G401.6 (cell line): Measurements from ENCODE around the gene PBX2.
"Not testable (repeated sequence)": the region's sequence is repeated elsewhere in the genome, so short reads cannot be mapped to it uniquely, and the experiment has no call there.

Experiments
- FAIRE-seq: peaks from 2 replicates; lab custom pipeline; 2012; peaks lifted over from hg19 to GRCh38; lab: Jason Lieb, UNC

The PBX2 gene

DNA sequence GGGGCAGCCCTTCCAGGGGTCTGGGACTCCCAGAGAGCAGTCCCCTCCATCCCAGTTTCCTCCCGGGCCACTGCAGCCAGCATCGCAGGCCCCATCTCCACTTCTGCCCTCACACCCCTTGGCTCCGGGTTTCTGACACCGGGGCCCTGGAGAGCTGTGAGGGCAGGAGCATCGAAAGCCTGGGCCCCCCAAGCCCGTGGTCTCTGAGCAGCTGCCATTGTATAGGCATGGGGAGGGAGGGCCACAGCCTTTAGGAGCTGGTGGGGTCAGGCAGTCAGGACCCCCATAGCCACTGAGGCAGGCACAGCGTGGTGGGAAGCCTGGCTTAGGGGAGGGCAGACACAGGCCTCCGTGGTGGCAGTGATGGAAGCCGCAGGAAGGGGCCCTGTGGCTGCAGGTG, 12.2 kb upstream of the PBX2 start:
- FAIRE-seq, result no peak

DNA sequence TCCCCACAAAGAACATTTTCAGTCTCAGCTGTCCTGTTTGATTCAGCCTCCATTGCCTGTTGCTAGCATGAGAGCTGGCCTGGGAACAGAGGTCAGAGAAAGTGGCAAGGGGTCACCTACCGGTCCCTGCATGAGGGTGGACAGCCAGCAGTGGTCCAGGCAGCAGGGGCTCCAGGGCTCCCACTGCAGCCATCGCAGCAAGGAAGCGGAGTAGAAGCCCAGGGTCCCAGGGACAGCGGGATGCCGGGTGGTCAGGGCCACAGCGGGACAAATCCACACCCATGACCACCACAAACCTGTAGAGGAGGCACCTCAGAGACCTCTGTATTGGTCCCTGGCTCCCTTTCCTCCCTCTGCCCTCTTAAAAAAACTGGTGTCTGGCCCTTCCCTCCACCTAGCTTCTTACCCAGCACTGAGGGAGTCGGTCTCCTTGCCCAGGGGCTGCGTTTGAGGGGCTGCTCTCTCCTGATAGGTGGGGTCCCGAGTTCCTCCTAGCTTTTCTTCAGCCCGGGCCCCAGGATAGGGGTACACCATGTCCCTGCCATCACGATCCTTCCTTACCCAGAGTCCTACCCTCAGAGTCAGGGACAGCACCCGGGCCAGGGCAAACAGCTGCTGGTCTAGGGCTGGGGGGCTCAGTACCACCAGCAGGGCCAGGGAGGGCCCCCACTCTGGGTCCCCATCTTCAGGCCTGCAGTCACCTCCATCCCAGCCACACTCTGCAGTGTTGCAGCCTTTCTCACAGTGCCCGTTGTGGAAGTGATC, 10.9 kb upstream of the PBX2 start:
- FAIRE-seq, result no peak

DNA sequence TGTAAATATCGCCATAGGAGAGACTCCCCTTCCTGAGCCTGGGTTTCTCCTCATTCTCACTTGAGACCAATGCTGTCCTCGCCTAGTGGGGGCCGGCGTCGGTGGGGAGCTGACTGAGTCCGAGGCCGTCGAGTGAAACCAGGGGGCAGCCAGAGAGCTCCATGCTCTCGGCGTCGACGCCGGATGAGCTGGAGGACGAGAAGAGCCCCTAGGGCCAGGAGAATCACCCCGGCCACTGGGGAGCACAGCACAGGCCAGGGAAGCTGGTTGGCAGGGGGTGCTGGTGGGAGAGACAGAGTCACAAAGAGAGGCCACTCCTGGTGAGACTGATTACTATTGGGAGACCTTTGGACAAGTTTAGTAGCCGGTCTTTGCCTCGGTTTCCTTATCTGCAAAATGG, 8.9 kb upstream of the PBX2 start:
- FAIRE-seq, result no peak

DNA sequence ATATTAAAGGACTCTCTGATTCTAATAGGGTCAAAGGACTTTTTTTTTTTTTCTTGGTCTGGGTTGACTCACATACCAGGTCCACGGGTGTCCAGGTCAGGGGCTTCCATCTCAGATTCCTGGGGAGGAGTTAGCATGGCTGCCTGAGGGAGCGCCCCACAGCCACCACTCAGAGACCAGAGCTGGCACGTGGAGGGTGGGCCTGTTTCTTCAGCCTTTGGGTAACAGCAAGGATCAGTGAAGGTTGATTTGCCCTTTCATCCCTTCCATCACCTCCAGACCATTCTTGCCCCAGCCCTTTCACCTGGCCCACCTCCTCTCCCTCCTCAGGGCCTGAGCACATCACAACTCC, 8.3 kb upstream of the PBX2 start:
- no peak for FAIRE-seq

DNA sequence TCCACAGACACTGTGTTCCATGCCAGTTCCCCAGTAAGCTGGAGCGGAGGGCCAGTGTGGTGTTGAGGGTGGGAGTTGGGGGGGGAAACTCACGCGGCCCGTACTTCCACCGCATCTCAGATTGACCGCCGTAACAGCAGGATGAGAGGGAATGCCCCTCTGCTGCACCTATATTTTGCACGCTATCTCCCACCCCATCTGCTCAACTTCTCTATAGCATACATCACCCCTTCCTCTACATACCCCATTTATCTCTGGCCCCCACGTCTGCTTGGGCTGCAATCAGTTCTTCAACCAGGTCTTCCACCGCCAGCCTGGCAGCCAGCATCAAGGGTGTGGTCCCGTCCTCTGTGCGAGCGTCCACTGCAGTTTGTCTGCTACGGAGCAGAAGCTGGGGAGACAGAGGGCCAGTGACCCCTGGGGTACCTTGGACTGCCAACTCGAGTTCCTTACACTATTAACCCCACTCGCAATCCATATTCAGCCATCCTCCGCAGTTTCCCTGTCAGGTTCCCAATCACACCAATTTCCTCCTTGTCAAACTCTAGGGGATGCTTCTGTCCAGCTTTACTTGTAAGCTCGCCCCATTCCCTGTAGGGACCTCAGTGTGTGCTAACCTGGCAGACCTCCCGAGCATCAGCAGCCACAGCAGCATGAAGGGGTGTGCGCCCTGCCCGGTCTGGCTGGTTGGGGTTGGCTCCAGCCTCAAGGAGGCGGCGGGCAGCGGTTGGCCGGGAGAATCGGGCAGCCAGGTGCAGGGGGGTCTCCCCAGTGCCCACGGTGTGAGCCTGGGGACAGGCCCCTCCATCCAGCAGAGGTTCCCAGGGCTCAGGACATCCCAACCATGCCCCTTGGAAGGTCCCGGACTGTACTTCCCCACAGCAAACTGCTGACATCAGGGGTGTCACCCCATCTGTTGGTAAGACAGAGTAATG, 6.9 kb upstream of the PBX2 start:
- no peak for FAIRE-seq

DNA sequence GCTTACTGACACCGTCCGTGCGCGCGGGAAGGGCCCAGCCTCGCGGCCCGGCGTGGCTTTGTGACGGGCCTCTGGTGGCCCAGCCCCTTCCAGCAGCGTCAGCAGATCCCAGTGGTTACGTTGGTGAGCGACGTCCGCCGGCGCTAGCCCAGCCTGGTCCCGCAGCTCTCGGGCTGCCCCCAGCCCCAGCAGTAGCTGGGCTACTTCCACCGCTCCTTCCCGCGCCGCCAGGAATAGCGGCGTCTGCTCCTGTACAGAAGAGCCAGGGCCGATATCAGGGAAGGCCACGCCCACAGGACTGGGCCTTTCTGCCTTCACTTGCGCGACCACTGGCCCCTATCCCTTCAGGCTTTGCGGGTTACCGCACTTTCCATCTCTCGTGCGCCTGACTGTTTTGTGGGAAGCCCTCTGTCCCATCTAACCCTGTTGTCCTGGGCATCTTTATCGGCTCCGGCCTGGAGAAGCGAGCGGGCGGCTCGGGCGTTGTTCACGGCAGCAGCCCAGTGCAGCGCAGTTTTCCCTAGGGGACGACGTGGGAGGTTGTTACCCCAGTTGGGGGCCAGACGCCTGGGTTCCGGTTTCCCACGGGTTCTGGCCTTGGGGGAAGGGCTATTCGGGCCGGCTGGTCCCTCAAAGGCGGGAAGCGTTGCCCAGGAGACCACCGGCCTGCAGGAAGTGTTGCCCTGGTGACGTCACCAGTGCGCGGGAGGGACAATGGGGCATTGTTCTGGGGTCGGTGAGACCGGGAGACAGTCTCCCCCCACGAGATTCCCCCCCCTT, 6.1 kb upstream of the PBX2 start:
- FAIRE-seq, result no peak

DNA sequence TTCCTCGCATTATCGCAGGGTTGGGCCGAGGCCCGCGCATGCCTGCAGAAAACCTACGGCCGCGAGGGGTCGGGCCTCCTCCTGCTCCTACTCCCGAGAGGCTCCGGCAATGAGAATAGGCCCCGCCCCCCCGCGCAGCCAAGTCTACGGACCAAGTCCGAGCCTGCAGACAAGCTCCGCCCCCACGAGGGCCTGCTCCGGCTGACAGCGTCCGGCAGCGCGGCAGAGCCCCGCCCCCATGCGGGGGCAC, 5.6 kb upstream of the PBX2 start:
- FAIRE-seq, result peak; percentile 98

DNA sequence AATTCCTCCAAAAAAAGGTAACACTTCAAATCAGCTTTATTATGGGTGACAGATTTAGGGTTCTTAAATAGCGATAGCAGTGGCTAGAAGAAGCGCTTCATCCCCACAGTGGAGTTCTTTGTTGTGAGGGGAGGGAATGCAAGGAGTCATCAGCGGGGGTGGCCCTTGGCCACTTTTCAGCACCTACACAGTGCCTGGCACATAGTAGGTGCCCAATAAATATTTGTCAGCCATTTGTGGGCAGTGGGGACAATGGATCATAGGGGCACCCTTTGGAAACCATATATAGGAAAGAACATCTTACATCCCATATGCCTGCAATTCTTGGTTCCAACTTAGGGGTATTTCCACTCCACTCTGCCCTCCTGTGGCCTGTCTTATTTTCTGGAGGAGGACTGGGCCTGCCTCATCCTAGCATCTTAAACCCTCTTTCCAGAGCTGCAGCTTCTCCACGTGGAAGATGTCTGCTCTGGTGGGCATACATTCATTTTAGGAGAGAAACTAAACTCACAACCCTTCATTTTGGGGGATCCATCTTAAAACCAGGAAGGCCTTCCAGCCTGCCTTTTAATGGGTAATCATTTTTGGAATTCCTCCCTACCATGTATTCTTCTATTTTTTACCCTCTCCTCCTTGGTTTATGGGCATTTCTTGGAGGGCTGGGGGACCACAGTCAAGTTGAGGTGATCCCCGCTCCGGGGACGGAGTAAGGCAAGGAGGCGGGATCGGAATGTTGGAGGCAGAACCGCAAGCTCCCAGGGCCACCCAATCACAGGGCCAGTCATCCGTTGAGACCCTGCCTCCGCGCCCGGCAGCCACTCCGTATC, 5.0 kb upstream of the PBX2 start:
- no peak for FAIRE-seq

DNA sequence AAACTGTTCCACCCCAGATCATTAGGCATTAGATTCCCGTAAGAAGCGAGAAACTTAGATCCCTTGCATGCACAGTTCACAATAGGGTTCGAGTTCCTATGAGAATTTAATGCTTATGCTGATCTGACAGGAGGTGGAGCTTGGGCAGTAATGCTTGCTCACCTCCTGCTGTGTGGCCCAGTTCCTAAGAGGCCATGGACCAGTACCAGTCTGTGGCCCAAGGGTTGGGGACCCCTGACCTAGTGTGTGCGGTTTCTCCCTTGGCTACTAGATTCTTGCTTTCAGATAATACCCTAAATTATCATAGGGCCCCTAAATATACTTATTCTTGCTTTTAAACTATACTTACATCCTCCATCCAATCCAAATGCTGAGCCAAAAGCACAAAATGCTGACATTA, 4.4 kb upstream of the PBX2 start:
- FAIRE-seq, result no peak

DNA sequence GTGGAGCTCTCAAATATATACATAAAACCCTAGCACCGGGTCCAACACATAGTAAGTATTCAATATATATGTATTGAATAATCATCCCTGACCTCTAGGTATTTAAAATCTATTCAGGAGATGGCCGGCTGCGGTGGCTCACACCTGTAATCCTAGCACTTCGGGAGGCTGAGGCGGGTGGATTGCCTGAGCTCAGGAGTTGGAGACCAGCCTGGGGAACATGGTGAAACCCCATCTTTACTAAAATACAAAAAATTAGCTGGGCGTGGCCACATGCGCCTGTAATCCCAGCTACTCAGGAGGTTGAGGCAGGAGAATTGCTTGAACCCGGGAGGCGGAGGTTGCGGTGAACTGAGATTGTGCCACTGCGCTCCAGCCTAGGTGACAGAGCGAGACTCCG, 3.1 kb upstream of the PBX2 start:
- FAIRE-seq, result not testable (repeated sequence)

DNA sequence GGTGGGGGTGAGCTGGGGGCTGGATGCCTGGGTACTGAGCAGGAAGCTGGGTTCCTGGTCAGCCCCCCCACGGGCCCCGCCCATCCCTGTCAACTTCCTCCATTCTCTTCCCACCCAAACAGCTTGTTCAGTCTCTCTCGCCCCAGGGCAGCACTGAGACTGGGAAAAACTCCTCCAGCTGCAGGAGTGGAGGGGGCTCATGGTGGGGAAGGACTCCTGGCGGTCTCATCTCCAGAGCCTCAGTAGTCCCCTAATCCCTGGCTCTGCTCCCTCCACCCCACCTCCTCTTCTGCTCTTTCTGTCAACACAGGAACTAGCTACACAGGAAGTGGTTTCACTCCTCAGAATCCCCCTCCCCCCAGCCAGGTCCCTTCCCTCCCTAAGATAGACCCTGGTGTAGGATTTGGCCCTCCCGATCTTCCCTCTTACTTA, 2.6 kb upstream of the PBX2 start, which contains the start of gene GPSM3:
GPSM3 (minus strand) TSS at position 36 of the 432 bp plus-strand sequence. CDS start 130 bp downstream, outside the sequence.
- no peak for FAIRE-seq

DNA sequence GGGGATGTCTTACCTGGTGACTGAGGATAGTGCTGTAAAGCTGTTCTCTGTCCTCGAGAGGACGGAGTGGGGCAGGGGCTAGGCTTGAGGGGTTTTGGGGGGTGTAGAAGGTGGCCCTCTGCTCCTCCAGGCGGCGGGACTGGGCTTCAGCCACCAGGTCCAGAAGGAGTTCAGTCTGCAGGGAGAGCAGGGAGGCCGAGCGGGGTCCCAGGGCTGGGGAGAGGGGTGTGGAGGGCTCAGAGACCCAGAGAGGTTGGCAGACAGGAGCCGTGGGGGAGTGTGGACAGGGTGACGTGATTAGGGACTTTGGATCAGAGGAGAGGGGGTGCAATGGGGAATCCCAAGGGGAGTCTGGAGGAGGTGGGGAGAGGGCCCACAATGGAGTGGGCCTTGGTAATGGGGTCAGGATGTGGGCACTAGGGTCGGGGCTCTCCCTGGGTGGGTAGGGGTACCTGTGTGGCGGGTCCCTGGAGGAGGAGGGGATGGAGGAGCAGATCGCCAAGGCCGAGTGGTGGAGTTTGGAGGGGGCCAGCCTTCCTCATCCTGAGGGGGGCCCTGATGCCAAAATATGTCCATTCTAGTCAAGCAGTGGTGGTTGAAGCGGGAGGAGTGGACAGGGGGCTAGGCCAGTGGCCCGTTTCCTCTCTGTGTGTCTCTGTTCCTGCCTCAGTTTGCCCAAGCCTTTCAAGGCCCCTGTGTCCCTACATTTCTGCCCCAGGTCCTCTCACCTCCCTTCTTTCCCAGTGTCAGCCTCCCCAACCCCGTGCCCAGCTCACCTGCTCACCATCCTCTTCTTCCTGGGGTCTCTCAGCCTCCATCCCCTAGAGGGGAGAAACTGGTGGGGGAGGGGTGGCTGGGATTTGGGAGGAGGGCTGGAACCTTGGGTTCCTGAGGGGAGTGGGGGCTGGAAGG, 1.9 kb upstream of the PBX2 start:
- FAIRE-seq, result no peak

DNA sequence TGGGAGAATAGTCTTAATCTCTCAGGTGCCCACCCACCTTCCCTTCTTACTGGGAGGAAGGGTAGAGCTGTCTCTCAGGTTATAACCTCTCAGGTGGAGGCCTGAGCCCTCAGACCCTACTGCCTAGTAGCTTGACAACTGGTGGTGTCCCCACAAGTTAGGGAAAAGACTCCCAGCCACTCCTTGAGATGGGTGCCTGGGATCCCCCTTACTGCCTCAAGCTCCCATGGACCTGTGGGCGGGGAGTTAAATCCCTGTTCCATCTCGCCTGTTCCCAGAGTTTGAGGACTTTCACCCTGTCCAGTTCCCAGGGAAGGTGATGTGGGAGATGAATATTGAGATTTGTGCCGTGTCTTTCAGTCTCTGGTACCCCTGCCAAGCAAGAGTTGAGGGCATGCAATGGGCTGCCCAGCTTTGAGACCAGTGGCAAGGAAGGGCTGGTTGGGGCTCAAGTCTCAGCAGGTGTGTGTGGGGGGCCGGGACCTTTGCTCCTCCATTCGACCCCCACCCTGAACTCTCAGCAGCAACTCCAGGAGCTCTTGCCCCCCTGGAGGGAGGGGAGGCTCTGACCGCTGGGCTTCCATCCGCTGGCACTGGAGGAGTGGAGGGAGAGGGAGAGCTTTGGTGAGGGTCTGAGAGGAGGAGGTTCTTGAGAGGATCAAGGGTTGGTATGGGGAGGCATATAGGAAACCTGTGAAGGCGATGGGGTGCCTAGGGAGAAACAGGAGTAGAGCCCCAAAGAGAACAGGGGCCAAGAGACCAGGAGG, 1.1 kb upstream of the PBX2 start:
- FAIRE-seq, result no peak

DNA sequence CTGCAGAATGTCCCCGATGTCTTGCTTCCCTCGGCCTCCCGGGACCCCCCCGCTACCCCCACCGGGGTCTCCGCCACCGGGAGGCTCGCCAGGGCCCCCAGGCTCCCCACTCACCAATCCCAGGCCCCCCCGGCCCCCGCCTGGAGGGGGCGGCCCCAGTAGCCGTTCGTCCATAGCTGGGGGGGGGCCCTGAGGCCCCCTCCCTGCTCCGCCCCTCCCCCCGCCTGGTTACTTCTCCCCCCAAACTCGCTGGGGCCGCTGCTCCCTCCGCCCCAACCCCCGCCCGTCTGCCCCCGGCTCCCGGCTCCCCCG, 304 bp downstream of the PBX2 start:
- FAIRE-seq, result no peak

DNA sequence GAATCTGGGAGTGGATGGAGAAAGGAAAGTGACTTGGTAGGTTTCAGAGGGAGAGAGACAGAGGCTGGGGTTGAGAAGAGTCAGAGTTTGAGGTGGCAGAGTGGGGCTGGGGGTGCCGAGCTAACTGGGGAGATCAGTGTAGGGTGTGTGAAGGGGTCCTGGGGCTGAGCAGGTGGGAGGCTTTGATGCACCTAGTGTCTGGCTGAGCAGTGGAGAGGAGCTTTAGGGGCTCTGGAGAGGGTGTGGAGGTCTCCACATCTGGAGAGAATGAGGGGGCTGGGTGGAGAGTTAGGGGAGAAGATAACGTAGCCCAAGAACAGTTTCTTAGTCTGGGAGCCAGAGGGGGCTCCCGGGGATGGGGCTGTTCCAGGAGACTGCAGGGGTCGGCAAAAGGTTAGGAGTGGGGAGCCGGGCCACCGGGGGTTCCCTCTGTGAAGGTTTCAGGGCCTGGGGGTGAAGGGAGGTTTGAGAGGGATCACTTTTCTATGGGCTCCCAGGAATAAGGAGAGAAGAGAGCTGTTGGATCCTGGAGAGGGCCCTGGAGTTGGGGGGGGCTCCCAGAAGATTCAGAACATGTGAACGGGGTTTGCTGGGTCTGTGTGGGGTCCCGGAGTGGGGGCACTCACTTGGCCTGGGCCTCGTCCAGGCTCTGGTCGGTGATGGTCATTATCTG, 797 bp downstream of the PBX2 start:
- FAIRE-seq, result no peak

DNA sequence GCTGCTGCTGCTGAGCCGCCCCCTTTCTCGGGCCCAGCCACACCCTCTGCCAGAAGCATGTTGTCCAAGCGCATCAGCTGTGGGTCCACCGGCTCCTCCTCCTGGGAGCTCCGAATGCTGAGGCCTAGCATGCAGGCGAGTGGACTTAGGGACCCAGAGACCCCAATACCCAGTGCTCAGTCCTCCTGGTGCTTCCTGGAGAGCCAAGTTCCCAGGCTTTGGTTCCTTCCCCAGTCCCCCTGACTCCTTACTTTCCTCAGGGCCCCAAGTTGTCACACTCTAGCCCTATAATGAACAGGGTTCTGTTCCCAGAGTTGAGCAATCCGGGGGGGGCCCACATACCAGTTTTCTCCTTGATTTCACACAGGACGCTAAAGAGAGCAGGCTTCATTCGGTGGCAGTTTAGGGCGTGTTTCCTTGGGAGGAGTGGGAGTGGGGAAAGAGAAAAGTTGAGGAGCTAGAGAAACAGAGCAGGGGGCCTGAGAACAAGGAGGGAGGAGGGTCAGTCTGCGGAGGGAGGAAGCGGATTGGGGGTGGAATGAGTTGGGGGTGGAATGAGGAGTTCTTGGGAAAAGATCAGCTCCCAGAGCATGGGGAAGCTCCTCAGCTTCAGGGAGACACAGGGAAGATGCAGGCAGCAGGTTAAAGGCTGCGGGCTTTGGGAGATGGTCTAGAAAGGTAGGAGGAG, 1.5 kb downstream of the PBX2 start:
- no peak for FAIRE-seq

DNA sequence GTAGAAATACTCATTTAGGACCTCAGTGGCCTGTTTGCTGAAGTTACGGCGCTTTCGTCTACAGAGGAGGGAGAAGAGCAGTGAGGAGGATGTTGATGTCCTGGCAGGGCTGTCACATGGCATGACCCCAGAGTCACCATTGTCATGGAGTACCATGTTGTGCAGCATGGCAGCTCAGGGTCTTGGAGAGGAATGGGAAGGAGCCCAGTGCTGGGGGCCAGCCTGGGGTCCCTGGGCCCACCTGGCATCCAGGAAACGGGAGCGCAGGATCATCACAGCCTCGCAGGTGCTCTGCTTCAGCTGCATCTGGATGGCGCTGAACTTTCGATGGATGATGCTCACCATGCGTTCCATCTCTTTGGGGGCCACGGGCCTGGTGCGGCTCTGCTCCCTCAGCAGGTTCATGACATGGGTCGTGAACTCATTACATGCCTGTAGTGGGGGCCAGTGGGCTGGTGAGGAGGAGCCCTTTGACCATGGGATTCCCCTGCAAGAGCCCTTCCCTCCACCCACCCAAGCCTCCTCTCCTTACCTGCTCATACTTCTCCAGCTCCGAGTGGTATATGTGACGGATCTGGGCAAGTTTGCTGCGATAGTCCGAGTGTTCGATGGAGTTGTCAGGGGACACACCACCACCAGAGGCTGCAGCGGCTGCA, 2.1 kb downstream of the PBX2 start:
- not testable (repeated sequence) for FAIRE-seq

DNA sequence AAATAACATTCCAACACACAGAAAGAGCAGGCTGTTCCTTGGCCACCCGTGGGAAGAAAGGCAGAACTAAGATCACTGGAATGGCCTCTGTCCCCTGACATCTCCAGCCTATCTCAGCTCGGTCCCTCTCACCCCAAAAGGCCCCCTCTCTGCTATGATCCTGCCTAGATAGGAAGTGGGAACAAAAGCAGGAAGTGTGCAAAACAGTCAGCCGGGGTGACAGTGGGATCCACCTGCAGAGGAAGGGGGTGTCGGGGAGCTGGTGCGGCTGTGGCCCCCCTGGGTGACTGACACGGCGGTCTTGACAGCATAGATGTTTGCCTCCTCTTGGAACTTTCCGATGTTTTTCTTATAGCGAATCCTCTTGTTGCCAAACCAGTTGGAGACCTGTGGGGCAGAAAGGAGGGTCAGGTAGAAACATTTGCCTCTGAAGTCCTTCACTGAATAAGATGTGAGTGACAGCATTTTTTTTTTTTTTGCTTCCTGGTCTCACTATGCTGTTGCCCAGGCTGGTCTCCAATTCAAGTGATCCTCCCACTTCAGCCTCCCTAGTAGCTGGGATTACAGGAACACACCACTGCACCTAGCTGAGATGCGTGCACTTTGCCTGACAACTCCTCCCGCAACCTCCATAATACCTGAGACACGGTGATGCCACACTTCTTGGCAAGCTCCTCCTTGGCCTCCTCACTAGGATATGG, 2.8 kb downstream of the PBX2 start:
- no peak for FAIRE-seq
